Astrocyte of the cerebellum (primary cell): ENCODE measurements around the gene GPAT2.
"Not testable (repeated sequence)": the region's sequence is repeated elsewhere in the genome, so short reads cannot be mapped to it uniquely, and the experiment has no call there.

Experiments
- DNase-seq: peaks from one replicate; pipeline ENCODE4 v3.0.0-alpha.2; 2011; ENCODE audit warnings: low read depth
- H3K4me3 ChIP-seq: 2 replicates; pipeline ENCODE4 v1.5.1; 2011; ENCODE audit warnings: mild to moderate bottlenecking, low read depth, low read length, moderate library complexity
- CTCF ChIP-seq: IDR thresholded peaks from 2 replicates; pipeline ENCODE4 v1.5.1; 2012; ENCODE audit warnings: low read length, low read depth, moderate library complexity, mild to moderate bottlenecking; ENCODE audit errors: missing control alignments
- in situ Hi-C: cut with HindIII; loops from 2 replicates; pipeline ENCODE4 v1.10.0; 2017; ENCODE audit warnings: low sequenced_read_pairs

GPAT2 gene

GRCh38 chr2:96074156-96074555, 39.4 kb upstream of the GPAT2 start:
- no peak for DNase-seq
- no peak overlapping the region for H3K4me3 ChIP-seq
- TF ChIP-seq CTCF, result no peak
- in situ Hi-C loops, result no loop called here

GRCh38 chr2:96073170-96073775, 38.6 kb upstream of the GPAT2 start:
- H3K4me3 ChIP-seq, result no peak overlapping the region
- no peak for TF ChIP-seq CTCF
- in situ Hi-C loops, result no loop called here
- no peak for DNase-seq

- no peak for TF ChIP-seq CTCF
- H3K4me3 ChIP-seq, result no peak overlapping the region
- in situ Hi-C loops, result no loop called here
- DNase-seq, result no peak
Observed at GRCh38 chr2:96072746-96073145, 38.0 kb upstream of the GPAT2 start.

- DNase-seq, in situ Hi-C loops, H3K4me3 ChIP-seq: not testable (repeated sequence)
Observed at GRCh38 chr2:96071977-96072491, 37.3 kb upstream of the GPAT2 start.

GRCh38 chr2:96071087-96071976, 36.6 kb upstream of the GPAT2 start:
- DNase-seq, in situ Hi-C loops, H3K4me3 ChIP-seq: not testable (repeated sequence)

- DNase-seq, H3K4me3 ChIP-seq, in situ Hi-C loops: not testable (repeated sequence)
Observed at GRCh38 chr2:96070351-96070750, 35.6 kb upstream of the GPAT2 start.

GRCh38 chr2:96069878-96070277, 35.2 kb upstream of the GPAT2 start:
- DNase-seq, H3K4me3 ChIP-seq, in situ Hi-C loops: not testable (repeated sequence)

GRCh38 chr2:96067902-96068581, 33.3 kb upstream of the GPAT2 start:
- in situ Hi-C loops, DNase-seq, H3K4me3 ChIP-seq: not testable (repeated sequence)

- in situ Hi-C loops, DNase-seq: not testable (repeated sequence)
Observed at GRCh38 chr2:96067098-96067660, 32.5 kb upstream of the GPAT2 start.

GRCh38 chr2:96066511-96066910, 31.8 kb upstream of the GPAT2 start:
- H3K4me3 ChIP-seq, in situ Hi-C loops, DNase-seq: not testable (repeated sequence)

More at GRCh38 chr2:96067098-96067660, 32.5 kb upstream of the GPAT2 start:
- H3K4me3 ChIP-seq, result not testable (repeated sequence)

- DNase-seq, in situ Hi-C loops, H3K4me3 ChIP-seq: not testable (repeated sequence)
Observed at GRCh38 chr2:96065954-96066353, 31.2 kb upstream of the GPAT2 start.
